Endothelial cell (in vitro differentiated cells): ENCODE data around the gene MDFIC. TPM values are rescaled to one million over a fixed set of nuclear protein-coding genes. Genes with fewer than 3 reads are reported as not detected.

Experiments used
- DNase-seq: peaks from one replicate; pipeline ENCODE4 v3.0.0; 2021; ENCODE audit warnings: low spot score
- H3K27ac Mint-ChIP-seq: one replicate; pipeline ENCODE4 v1.8.0; 2021; ENCODE audit warnings: mixed read lengths, inconsistent platforms; ENCODE audit not compliant: unreplicated experiment
- H3K27me3 Mint-ChIP-seq: one replicate; pipeline ENCODE4 v1.8.0; 2021; ENCODE audit warnings: mild to moderate bottlenecking, moderate library complexity, mixed read lengths, inconsistent platforms; ENCODE audit not compliant: unreplicated experiment
- H3K36me3 Mint-ChIP-seq: one replicate; pipeline ENCODE4 v1.8.0; 2021; ENCODE audit warnings: mild to moderate bottlenecking, low read depth, mixed read lengths, inconsistent platforms; ENCODE audit not compliant: unreplicated experiment
- H3K4me1 Mint-ChIP-seq: one replicate; pipeline ENCODE4 v1.8.0; 2021; ENCODE audit warnings: mild to moderate bottlenecking, mixed read lengths, inconsistent platforms; ENCODE audit not compliant: unreplicated experiment
- H3K4me3 Mint-ChIP-seq: one replicate; pipeline ENCODE4 v1.8.0; 2021; ENCODE audit warnings: mild to moderate bottlenecking, mixed read lengths, inconsistent platforms; ENCODE audit not compliant: unreplicated experiment
- H3K9me3 Mint-ChIP-seq: one replicate; pipeline ENCODE4 v1.8.0; 2021; ENCODE audit warnings: mixed read lengths, inconsistent platforms; ENCODE audit not compliant: unreplicated experiment
- total RNA-seq: library from RNA; stranded (reverse); fragmentation: NEBNext Ultra II Directional; extraction: Animal tissue kit (Norgen Biotek cat#: 25700); gene quantifications from one replicate; pipeline ENCODE4 v1.2.1, GENCODE V29; 2021; ENCODE audit not compliant: unreplicated experiment
- TF ChIP-seq, protein P1 (sequence below): fragments of 200-600 bp; sonication (generic); IDR thresholded peaks from one replicate; pipeline ENCODE4 v1.5.0; 2021; ENCODE audit warnings: antibody characterized with exemption; ENCODE audit not compliant: unreplicated experiment

The MDFIC gene
- total RNA-seq, 1 donor from 2014 or later: 22.3 TPM

DNA sequence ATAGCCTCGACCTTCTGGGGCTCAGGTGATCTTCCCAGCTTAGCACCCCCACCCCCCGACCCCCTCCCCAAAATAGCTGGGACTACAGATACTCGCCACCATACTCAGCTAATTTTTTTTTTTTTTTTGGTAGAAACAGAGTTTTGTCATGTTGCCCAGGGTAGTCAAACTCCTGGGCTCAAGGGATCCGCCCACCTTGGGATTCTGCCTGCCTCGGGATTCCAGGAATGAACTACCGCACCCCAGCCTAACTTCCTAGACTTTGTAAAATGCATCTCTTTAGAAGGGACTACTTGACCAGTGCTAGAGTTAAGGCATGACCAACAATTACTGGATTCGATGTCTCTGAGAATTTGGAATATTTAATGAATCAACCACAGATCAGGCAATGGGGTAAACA lies 85.9 kb downstream of the MDFIC start:
- TF ChIP-seq, protein P1, sequence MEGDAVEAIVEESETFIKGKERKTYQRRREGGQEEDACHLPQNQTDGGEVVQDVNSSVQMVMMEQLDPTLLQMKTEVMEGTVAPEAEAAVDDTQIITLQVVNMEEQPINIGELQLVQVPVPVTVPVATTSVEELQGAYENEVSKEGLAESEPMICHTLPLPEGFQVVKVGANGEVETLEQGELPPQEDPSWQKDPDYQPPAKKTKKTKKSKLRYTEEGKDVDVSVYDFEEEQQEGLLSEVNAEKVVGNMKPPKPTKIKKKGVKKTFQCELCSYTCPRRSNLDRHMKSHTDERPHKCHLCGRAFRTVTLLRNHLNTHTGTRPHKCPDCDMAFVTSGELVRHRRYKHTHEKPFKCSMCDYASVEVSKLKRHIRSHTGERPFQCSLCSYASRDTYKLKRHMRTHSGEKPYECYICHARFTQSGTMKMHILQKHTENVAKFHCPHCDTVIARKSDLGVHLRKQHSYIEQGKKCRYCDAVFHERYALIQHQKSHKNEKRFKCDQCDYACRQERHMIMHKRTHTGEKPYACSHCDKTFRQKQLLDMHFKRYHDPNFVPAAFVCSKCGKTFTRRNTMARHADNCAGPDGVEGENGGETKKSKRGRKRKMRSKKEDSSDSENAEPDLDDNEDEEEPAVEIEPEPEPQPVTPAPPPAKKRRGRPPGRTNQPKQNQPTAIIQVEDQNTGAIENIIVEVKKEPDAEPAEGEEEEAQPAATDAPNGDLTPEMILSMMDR: no peak
- no peaks in the 10 kb centered on the region for H3K9me3 Mint-ChIP-seq
- peaks cover 10% of the 10 kb centered on the region for H3K4me1 Mint-ChIP-seq
- no peak overlapping the region for H3K4me3 Mint-ChIP-seq
- H3K36me3 Mint-ChIP-seq: no peaks in the 10 kb centered on the region
- H3K27ac Mint-ChIP-seq: no peak overlapping the region
- no peak for DNase-seq
- H3K27me3 Mint-ChIP-seq: no peaks in the 10 kb centered on the region

DNA sequence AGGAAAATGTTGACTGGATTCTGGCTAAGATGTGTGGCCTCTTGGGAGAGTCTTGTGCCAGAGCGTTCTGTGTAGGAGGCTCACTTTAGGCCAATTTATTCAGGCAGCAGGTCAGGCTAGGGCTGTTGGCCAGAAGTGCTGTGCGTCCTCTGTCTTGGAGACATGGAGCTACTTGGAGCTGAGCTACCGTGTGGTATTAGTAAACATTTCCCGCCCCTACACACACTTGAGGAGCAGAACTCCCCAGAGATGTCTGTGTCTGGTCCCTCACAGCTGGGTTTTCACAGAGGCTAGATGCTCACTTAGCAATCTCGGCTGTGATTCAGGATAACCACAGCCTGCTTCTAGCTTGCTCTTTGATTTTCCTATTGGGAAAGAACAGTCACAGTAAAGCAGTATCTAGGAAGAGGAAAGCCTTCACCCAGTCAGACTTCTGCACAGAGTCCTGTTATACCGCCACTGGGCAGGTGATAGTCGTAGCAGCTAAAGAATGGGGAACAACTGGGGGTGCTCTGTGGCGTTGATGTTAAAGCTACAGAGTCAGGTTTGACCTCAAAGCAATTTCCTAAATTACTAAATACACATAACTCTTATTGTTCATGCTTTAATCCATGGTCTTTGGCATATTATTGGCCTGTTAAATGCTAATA lies 86.7 kb downstream of the MDFIC start:
- H3K4me3 Mint-ChIP-seq: no peak overlapping the region
- H3K4me1 Mint-ChIP-seq: peaks cover 1% of the 10 kb centered on the region
- no peaks in the 10 kb centered on the region for H3K36me3 Mint-ChIP-seq
- TF ChIP-seq, protein P1: no peak
- H3K27ac Mint-ChIP-seq: no peak overlapping the region
- DNase-seq: no peak
- H3K27me3 Mint-ChIP-seq: no peaks in the 10 kb centered on the region
- no peaks in the 10 kb centered on the region for H3K9me3 Mint-ChIP-seq

DNA sequence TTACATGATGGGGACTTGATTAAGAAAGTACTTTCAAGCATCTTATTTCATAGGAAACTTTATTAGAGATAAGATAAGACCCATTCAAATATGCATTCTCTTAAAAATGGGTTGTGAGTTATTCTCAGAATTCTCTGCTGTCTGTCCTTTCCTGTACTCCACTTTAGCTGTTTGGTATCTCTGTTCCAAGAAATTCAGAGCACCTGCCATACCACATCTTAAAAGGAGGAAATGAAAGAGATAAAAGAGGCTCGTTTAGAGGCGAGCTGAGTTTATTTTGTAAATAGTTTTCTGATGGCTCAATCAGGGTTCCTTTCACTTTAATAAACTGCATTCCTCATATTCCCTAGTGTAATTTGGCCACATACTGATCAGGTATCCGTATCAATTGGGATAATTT lies 87.2 kb downstream of the MDFIC start:
- no peaks in the 10 kb centered on the region for H3K27me3 Mint-ChIP-seq
- TF ChIP-seq, protein P1: no peak

DNA sequence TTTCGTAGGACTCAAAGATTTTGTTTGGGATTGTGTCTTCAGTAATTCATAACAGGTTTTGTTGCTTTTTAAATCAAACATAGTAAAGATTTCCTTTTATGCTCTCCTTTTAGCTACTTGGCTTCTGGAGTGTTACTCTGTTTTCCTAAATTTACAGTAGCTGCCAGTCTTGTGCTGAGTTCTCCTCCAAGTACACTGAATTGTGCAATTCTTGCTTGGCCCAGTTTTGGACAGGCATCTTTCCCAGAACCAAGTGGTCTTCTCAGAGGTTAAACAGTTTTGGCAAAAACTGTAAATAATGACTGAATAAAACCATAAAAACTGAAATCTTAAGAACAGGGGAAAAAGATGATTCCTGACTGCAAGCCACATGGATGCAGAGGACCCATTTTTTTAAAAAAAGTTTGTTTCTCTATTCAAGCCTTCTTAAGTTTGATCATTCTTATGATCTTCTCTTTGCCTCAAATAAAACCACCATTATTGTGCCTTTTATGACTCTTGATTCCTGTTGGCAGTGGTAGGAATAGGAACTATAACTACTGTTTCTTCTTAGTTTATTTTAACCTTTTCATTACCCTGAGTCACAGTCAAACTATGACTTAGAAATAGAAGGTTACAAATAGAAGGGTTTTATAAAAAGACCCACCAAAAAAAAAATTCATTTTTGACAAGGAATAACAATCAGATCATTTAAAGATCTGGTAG lies 88.0 kb downstream of the MDFIC start:
- Mint-ChIP-seq H3K9me3 (no peaks in the 10 kb centered on the region), H3K4me3 (no peak overlapping the region), H3K27me3 (no peaks in the 10 kb centered on the region), H3K4me1 (no peaks in the 10 kb centered on the region), H3K36me3 (no peaks in the 10 kb centered on the region), H3K27ac (no peak overlapping the region)
- DNase-seq: no peak
- TF ChIP-seq, protein P1: no peak

More for the DNA sequence above, 87.2 kb downstream of the MDFIC start:
- Mint-ChIP-seq H3K27ac (no peak overlapping the region), H3K4me3 (no peak overlapping the region), H3K4me1 (no peaks in the 10 kb centered on the region), H3K9me3 (no peaks in the 10 kb centered on the region), H3K36me3 (no peaks in the 10 kb centered on the region)
- DNase-seq: no peak

DNA sequence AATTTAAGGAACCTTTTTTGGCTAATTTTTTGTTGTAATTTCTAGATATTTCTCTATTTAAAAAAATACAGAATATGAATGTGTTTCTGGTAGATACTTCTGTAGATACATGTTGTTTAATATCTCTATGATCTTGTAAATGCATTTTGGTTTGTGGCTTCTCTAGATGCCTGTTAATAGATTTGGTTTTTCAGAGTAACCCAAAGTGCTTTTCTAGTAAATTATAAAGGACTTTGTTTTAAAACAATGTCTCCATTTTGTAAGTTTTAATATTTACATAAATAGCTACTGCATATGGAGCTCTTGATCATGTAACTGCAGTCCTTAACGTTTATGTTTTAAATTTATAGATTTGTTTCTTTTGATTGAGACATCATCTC lies 88.5 kb downstream of the MDFIC start:
- Mint-ChIP-seq H3K27me3 (no peaks in the 10 kb centered on the region), H3K4me1 (no peaks in the 10 kb centered on the region), H3K9me3 (no peaks in the 10 kb centered on the region), H3K27ac (no peak overlapping the region), H3K36me3 (no peaks in the 10 kb centered on the region), H3K4me3 (no peak overlapping the region)
- TF ChIP-seq, protein P1: no peak
- no peak for DNase-seq
